GM19099 (cell line): ENCODE measurements around the gene ALDH4A1.

Experiments used
- POLR2A ChIP-seq: IDR thresholded peaks from 3 replicates; pipeline ENCODE4 v1.6.1; 2011; ENCODE audit warnings: low read depth; ENCODE audit not compliant: insufficient read length; ENCODE audit errors: extremely low read depth

Gene ALDH4A1

DNA sequence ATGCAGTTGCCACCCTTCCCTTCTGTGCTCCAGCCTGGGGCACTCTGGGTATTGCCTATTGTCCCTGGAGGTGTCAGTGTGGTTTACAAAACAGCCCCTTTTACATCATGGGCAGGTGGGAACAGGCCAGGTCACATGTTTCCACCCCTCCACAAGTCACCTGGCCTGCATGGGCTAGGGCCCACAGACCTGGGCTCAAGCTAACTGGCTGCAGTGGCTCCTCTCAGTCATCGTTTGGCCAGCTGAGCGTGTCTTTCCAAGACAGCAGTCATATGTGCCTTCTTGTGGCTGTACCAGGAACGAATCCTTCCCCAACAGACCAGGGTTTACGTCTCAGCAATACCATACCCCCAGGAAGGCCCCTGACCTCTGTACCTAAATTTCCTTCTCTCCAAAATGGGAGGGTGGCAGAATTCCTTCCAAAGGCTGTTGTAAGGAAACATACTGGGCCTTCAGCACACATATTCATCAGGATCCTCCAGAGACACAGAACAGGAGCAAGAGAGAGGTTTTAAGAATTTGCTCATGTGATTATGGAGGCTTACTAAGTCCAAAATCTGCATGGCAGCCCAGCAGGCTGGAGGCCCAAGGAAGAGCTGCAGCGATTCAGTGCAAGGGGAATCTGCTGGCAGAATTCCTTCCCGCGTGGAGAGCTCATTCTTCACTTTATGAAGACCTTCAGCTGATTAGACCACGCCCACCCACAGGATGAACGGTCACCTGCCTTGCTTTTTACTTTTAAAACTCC, 32.3 kb downstream of the ALDH4A1 start:
- TF ChIP-seq POLR2A: no peak

DNA sequence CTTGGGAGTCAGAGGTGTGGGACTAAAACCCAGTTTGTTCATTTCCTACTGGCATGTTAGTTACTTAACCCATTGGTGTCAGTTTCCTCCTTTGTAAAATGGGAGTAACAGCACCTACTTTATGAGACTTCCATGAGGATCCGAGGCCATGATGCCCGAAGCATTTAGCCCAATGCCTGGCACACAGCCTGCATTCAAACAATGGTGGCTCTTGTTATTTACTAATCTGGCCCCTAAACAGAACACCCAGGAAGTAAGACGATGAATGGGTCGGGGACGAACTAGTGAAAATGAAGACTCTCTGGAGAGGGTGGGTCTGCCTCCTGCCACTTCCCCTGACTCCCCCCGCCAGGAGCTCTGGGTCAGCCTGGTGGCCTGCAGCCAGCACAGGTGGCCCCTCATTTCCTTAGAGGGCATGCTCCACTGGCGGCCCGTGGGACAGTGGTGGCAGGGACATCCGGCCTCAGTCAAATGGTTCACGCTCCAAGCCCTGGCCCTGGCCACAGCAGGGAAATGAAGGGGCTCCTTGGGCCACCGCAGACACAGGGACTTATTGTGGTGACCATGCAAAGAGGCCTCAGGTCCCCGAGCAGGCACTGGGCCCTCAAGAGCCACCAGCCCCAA, 33.4 kb downstream of the ALDH4A1 start:
- TF ChIP-seq POLR2A: no peak

DNA sequence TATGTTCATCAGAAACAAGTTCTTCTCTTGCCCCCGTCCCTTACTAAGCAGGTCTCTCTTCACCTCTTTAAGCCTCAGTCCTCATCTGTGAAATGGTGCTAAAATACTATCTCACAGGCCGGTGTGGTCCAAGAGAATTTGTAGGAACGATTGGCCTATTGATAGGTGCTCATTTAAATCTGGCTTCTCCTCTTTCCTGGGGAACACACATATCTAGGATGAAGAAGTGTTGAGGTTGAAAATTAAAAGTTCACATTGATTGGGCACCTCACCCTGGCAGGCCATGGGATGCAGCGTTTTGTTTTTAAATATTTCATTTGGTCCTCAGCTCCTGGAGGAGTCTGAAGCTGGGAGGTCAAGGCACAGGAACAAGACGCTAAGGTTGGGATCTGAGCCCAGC, 34.0 kb downstream of the ALDH4A1 start:
- TF ChIP-seq POLR2A: no peak

DNA sequence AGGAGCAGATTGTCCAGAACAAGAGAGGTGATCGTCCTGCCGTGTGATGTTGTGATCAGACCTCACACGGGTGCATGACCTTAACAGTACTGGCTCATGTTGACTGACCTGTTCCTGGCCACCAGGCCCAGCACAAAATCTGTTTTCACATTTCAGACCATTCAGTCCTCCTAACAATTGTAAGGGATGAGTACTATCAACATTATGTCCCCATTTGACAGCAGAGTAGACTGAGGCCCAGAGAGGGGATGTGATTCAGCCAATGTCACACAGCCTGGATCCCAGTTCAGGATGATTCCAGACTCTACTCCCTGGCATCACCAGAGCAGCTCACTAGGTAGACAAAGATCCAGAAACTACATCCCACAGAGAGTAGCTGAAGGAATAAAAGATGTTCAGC, 35.5 kb downstream of the ALDH4A1 start:
- TF ChIP-seq POLR2A: no peak

DNA sequence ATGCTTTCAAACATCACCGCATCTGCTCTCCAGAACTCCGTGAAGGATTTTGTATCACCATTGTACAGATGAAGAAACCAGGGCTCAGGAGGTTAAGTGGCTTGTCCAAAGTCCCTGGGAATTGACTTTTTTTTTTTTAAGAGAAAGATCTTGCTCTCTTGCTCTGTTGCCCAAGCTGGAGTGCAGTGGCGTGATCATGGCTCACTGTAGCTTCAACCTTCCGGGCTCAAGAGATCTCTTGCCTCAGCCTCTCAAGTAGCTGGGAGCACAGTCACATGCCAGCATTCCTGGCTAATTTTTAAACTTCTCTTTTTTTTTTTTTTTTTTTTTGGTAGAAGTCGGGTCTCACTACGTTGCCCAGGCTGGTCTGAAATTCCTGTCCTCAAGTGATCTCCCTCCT, 36.0 kb downstream of the ALDH4A1 start:
- TF ChIP-seq POLR2A: no peak

DNA sequence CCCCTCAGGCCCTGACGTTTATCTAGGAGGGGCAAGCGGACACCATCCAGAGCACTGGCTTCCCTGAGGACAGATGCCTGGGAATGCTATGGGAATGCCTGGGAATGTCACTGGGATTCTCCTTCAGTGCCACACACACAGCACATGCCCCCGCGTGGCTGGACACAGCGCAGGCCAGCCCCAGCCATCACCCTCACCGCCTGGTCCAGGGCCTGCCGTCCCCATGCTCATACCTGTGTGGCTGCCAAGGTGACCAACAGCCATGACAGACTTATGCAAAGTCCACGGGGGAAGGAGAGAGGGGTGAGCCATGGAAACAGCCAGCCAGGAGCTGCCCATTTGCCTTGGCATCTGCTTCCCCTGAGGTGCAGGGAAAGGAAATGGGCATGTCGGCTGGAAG, 37.2 kb downstream of the ALDH4A1 start:
- TF ChIP-seq POLR2A: no peak

DNA sequence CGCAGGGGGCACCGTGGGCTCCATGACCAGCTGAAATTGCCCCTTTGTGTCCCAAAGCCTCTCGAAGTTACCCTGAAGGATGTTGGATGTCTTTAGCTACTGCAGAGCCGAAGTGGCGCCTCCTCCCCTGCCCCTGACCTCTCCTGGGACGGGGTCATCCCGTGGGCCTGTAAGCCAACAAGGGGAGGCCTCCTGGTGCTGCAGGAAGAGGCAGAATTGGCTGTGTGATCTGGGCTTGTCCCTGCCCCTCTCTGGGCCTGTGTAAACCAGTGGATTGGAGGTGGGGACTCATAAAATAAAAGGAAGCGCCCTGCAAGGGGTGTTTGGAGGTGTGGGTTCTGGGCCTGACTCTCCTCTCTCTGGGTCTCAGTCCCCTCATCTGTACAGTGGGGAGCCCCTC, 40.8 kb downstream of the ALDH4A1 start:
- no peak for TF ChIP-seq POLR2A

DNA sequence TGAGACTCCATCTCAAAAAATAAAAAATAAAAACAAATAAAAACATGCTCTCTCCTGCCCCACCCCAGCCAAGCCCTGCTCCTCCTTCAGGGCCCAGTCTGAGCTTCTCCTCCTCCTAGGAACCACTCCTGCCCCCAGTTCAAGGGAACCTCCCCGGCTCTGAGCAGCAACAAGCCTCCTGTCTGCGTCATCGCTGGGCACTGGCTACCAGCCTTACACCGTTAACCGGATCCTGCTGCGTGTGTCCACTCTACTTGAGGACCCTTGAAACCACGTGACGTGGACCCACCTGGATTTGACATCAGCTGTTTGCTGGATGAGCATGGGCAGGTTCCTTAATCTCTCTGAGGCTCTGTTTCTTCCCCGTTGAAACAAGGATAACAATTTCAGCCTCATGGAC, 41.3 kb downstream of the ALDH4A1 start:
- no peak for TF ChIP-seq POLR2A

DNA sequence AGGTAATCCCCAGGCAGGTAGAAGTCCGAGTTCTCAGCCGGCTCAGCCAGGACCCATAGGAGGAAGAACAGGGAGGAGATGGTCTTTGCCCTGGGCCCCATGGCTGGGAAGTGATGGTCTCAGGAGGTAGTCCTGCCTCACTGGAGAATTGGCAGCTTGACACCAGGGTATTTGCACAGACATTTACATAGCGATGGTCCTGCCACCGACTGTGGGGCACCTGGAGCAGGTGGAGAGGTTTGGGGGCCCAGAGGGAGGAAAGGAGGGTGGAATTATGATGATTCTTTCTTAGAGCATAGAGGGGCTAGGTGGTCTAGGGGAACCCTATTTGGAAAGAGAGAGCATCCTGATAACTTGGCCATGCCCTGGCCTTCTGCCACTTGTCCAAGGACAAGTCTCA, 42.8 kb downstream of the ALDH4A1 start, which contains the start of gene TAS1R2:
TSS of gene TAS1R2 (minus strand) at position 101 of the 400 bp plus-strand sequence. CDS start at position 101, 0 bp downstream.
- no peak for TF ChIP-seq POLR2A

DNA sequence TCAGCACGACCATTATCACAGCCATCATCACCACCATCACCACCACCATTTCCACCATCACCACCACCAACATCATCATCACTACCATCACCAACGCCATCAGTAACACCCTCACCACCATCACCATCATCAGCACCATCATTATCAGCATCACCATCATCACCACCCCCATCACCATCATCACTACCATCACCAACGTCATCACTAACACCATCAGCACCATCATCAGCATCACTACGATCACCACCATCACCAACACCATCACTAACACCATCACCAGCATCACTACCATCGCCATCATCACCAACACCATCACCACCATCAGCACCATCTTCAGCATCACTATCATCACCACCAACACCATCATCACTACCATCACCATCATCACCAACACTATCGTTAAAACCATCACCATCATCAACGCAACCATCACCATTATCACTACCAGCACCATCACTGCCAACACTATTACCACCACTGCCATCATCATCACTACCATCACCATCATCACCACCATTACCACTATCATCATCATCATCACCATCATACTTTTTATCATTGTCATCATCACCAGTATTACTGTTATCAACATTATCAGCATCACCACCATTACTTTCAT, 44.2 kb downstream of the ALDH4A1 start:
- TF ChIP-seq POLR2A: no peak

DNA sequence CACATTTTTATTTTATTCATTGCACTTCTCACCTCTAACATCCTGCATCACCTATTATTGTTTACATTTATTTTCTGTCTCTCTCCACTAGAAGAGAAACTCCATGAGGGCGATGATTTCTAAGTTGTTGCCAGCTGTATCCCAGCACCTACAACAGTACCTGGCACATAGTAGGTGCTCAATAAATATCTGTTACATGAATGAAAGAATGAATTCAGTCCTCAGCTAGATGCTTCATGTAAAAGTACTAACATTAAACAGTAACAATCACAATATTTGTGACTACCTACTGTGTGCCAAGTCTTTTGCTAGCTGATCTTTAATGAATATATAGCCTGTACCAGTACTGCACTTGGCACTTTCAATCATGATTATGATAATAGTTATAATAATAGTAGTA, 45.9 kb downstream of the ALDH4A1 start:
- no peak for TF ChIP-seq POLR2A

DNA sequence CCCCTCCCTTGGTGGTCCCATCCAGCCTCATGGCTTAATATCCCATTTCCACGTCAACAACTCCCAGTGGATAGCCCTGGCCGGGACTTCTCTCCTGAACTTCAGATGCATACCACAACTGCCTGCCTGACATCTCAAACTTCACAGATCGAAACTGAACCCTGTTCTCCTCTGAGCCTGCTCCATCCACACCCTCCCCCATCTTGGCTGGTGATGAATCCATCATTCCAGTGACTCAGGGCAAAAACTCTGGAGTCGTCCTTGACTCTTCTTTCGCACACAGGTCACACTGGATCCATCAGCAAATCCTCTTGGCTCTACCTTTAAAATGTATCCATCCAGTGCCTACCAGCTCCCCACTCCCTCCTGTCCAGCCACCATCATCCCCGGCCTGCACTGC, 46.8 kb downstream of the ALDH4A1 start:
- no peak for TF ChIP-seq POLR2A

DNA sequence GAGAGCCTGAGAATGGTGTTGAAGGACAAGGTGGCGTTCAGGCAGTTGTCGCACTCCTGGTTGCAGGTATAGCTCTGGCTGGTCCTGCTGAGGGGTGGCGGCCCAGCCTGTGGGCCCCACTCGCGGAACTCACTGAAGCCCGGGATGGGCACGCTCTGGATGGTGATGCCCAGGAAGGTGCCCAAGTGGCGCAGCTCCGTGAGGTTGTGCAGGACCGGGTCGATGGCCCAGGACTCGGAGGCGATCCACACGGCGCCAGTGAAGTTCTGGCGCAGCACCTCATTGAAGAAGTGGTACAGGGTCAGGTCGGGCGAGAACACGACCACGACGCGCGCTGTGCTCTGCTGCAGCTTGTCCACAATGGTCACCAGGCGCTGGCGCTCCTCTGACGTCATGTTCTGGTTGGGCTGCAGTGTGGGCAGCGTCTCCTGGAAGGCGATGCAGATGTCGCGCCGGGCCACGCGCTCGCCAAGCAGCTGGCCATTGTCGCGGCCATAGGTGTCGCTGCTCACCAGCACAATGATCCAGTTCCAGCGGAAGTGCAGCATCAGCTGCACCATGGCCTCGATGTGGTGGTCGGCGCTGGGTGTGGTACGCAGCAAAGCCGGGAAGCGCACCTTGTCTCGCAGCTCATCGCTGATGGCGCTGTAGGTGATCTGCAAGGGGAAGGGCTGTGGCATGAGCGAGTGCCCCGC, 47.9 kb downstream of the ALDH4A1 start:
- TF ChIP-seq POLR2A: no peak

DNA sequence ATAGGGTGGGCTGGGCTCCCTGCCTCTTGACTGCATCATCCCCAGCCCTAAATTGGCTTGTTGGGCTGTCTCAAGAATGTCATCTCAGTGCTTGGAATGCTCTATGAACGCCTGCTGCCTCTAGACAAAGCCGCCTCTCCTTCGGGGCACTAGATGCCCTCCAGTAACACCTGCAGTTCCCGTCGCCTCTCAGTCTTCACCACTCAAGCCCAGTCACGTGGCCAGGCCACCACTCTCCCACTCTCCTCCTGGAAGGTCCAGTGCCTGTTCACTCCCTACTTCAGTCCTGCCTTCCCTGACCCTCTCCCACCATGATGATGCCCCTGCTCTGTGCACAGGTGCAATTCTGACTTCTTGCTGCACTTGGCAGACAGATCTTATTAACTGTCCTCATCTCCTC, 49.9 kb downstream of the ALDH4A1 start:
- TF ChIP-seq POLR2A: no peak

DNA sequence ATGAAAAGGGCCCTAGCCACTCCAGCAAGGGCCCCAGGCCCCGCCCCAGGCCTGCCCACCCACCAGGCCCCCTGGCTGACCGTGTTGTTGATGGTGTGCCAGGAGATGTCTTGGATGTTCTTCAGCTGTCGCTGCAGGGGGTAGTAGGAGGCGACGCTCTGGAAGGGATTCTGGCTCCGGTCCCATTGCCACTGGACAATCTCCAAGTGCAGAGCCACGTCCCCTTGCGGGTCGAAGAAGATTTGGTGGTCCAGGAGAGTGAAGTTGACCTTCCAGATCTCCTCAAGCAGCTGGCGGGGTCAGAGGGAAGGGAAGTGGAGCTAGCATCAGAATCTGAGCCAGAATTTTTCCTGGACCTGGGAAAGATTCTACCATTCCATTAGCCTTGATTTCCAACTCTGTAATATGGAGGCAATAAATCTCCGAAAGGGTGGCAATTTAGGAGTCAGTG, 53.1 kb downstream of the ALDH4A1 start:
- TF ChIP-seq POLR2A: no peak
